GM10266 (cell line): ENCODE results near the gene TMTC2.

ENCODE experiments used
- DNase-seq: peaks from one replicate; pipeline ENCODE4 v3.0.0; 2012; ENCODE audit errors: extremely low spot score
- CTCF ChIP-seq: IDR thresholded peaks from 2 replicates; pipeline ENCODE4 v1.5.1; 2012; ENCODE audit warnings: mild to moderate bottlenecking, low read depth; ENCODE audit not compliant: control insufficient read depth, insufficient read depth; ENCODE audit errors: missing control alignments

Gene TMTC2

GRCh38 chr12:82832981-82833380 is 146.3 kb downstream of the TMTC2 start:
- DNase-seq = no peak
- no peak for TF ChIP-seq CTCF

- TF ChIP-seq CTCF = no peak
Measured at GRCh38 chr12:82833481-82833880, 146.8 kb downstream of the TMTC2 start.

GRCh38 chr12:82835217-82835616 is 148.5 kb downstream of the TMTC2 start:
- TF ChIP-seq CTCF = no peak
- DNase-seq = no peak

More at GRCh38 chr12:82833481-82833880, 146.8 kb downstream of the TMTC2 start:
- DNase-seq = no peak

GRCh38 chr12:82838131-82838551 is 151.4 kb downstream of the TMTC2 start:
- no peak for TF ChIP-seq CTCF
- DNase-seq = no peak

GRCh38 chr12:82838827-82839226 is 152.1 kb downstream of the TMTC2 start:
- TF ChIP-seq CTCF = no peak
- no peak for DNase-seq

- DNase-seq = no peak
- no peak for TF ChIP-seq CTCF
Measured at GRCh38 chr12:82839796-82840195, 153.1 kb downstream of the TMTC2 start.

GRCh38 chr12:82841487-82841904 is 154.8 kb downstream of the TMTC2 start:
- no peak for TF ChIP-seq CTCF
- no peak for DNase-seq
